Muscle of arm (tissue), 12 donors: ENCODE results near the gene BRSK2. TPM values are rescaled to one million over a fixed set of nuclear protein-coding genes. Genes with fewer than 3 reads are reported as not detected.

Source experiments
- DNase-seq: peaks from one replicate; pipeline ENCODE4 v3.0.0-alpha.2; 2013
- polyA plus RNA-seq, 12 donors: library from polyadenylated mRNA; unstranded; fragments of 120-200 nt; gene quantifications; one replicate each; pipeline ENCODE4 v1.2.1, GENCODE V29; 2013; ENCODE audit not compliant: insufficient read length in 12 of 12

BRSK2 gene
- polyA plus RNA-seq, 12 donors = 0.59 to 2.6 (median 1.2) TPM; not detected in 2

DNA sequence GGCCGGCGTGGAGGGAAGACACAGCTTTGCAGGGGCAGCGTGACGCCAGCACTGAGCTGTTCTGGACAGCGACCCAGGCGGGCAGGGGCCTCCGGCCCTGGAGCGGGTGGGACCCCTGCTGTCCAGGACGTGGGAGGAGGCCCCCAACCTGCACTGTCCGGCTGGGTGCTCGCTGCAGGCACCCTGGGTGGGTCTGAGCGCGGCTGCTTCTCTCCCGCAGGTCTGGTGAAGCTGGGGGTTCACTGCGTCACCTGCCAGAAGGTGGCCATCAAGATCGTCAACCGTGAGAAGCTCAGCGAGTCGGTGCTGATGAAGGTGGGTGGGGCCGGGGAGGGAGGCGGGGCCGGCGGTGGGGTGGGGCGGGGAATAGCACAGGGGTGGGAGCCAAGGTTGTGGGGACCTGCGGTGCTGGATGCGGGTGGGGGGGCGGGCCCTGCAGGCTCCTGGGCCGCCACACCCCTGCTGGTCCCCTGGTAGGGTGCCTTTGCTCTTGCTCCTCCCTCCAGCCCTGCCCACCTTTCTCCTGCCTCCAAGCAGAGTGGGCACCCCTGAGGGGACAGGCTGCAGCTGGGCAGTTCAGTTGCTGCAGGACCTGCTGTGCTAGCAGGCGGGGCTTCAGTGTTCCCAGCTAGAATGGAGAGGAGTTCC is 46.2 kb downstream of the BRSK2 start:
- no peak for DNase-seq

DNA sequence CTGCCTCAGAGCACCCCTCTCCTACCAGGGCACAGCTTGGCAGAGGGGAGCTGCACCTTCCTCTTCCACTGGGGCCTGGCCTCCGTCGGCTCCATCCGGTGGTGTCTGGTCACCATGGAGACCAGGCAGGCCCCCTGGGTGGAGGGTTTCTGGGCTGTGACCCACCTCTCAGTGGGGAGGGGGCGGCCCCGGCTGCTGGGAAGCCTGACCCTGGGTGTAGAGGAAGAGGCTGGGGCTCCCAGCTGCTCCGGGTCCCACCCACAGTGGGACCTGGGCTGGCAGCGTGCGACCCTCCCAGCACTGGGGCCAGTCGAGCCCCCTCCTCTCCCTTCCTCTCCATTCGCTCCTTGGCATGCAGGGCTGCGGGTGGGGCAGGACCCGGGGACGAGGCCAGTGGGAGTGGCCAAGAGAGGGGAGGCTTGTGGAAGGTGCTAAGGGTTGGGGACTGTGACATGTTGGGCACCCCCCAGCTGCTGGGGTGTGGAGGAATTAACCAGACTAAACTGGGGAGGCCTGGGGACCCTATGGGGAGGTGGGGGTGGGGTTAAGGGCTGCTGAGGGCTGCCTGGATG is 46.8 kb downstream of the BRSK2 start:
- no peak for DNase-seq

- DNase-seq = no peak
Measured at GRCh38 chr11:1437500-1437899, 47.8 kb downstream of the BRSK2 start.

DNA sequence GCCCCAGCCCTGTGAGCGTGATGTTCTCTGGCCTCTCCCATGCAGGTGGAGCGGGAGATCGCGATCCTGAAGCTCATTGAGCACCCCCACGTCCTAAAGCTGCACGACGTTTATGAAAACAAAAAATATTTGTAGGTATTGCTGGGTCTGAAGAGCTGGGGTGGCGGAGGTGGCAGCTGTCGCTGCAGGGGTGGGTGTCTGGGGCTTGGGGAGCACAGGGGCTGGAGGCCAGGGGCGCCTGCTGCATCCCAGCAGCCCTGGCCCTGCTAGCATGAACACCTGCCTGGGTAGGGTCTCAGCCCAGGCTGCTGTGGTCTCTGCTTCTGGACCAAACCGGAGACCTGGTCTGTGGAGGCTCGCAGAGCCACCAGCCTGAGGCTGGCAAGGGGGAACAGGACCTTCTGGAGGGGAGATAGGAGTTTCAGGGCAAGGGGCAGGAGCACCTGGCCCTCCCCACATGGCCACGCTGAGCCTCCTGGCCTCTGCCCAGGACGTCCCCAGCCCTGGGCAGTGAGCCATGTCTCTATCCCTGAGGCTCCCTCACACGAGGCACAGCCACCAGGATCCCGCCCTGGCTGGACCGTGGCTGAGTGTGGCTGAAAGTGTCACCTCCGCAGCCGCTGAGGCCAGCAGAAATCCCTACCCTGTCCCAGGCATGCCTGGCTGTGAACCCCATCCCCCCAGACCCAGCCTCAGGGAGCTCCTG is 48.7 kb downstream of the BRSK2 start:
- no peak for DNase-seq

DNA sequence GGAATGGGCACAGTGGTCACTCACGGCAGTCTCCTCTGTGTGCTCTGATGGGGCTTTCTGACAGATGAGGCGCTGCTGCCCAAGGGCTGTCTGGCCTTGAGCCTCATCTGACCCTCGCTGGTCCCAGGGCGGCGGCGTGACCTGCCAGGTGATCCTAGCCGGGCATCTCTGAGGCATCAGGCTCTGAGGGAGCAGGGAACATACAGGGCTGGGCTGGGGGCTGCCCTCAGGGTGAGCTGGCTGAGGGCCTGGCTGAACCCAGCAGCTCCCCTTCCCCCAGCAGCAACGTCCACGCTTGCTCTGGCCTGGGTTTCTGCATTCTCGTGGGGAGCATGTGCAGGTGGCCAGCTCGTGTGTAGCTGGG is 49.2 kb downstream of the BRSK2 start:
- DNase-seq = no peak

- no peak for DNase-seq
Measured at GRCh38 chr11:1439341-1439740, 49.6 kb downstream of the BRSK2 start.

DNA sequence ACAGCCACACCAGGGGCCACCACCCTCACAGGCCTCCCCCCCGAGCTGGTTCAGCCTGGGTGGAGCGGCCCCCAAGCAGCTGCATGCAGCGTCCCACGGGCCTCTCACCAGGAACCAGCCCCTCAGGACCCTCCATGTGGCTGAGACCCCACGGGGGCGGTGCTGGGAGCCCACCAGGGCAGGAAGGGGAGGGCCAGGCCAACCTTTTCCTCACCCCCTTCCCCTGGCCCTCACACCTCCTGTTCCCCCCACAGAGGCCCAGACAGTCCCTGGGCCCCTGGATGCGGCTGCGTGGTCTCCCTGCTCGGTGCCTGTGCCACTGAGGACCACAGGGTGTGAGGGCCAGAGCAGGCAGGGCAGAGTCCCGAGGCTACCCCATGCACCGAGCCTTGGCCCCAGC is 50.3 kb downstream of the BRSK2 start:
- DNase-seq = no peak

- no peak for DNase-seq
Measured at GRCh38 chr11:1440496-1440895, 50.8 kb downstream of the BRSK2 start.

- no peak for DNase-seq
Measured at GRCh38 chr11:1442163-1442562, 52.4 kb downstream of the BRSK2 start.

DNA sequence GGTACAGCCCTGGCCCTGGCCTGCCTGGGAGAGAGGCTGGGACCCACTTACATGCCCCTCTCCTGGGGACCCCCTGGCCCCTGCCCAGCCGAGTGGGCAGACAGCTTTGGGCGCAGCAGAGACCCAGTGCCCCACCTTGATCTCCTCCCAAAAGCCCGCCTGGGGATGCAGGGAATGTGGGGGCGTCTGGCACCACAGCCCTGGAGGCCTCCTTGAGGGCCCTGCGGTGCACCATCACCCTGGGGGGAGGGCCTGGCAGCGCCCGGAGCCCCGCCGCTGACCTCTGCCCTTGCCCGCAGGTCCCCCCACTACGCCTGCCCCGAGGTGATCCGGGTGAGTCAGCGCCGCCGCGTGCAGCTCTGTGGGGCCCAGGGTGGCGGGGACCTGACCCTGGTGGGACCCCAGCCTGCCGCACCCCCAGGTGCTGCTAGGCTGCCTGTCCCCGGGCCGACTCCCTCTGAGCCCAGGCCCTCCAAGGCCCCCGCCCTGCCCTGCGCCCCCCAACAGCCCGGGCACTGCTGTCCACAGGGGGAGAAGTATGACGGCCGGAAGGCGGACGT is 53.2 kb downstream of the BRSK2 start:
- no peak for DNase-seq

DNA sequence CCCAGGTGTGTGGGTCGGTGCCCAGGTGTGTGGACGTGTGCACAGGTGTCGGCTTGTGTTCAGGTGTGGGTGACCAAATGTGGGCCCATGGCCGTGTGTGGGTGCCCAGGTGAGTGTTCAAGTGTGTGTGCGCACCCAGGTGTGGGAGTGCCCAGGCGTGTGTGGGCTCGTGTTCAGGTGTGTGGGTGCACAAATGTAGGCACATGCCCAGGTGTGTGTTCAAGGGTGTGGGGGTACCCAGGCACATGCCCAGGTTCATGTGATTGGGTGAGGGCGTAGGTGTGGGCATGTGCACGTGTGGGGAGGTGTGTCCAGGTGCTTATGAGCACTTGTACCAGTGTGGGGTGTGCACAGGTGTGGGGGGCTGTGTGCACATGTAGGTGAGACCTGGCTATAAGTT is 54.0 kb downstream of the BRSK2 start:
- DNase-seq = no peak

DNA sequence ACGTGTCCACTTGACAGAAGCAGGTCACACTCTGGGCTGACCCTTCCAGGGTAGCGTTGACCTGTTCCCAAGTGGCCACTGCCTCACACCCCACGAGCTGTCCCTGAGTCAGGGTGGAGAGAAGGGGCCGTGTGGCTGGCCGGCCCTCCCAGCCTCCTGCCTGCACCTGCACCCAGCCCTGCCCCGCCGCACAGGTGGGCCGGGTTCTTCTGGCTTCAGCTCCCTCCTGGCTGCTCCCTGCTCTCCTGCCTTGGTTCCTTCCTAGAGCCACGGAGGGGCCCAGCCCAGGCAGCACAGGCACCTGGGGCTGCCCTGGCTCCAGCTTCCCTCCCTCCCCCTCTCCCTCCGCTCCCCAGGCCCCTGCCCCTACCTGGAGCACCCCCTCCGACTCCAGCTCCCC is 54.6 kb downstream of the BRSK2 start:
- no peak for DNase-seq

- no peak for DNase-seq
Measured at GRCh38 chr11:1444823-1445422, 55.2 kb downstream of the BRSK2 start.

DNA sequence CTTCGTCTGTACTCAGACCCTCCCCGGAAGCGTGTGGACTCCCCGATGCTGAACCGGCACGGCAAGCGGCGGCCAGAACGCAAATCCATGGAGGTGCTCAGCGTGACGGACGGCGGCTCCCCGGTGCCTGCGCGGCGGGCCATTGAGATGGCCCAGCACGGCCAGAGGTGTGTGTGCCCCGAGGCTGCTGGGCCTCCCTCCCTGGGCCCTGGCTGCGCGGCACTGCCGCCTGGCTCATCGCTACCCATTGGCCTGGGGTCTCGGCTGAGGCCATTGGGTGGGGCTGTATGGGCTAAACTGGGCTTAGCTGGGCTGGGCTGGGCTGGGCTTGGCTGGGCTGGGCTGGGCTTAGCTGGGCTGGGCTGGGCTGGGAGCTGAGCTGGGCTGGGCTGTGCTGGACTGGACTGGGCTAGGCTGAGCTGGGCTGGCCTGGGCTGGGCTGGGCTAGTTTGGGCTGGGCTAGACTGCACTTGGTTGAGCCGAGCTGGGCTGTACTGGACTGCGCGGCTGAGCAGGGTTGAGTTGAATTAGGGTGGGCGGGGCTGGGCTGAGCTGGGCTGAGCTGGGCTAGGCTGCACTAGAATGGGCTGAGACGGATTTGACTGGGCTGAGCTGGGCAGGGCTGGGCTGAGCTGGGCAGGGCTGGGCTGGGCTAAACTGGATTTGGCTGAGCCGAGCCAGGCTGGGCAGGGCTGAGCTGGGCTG is 56.2 kb downstream of the BRSK2 start:
- no peak for DNase-seq

- DNase-seq = no peak
Measured at GRCh38 chr11:1446623-1447022, 56.9 kb downstream of the BRSK2 start.

DNA sequence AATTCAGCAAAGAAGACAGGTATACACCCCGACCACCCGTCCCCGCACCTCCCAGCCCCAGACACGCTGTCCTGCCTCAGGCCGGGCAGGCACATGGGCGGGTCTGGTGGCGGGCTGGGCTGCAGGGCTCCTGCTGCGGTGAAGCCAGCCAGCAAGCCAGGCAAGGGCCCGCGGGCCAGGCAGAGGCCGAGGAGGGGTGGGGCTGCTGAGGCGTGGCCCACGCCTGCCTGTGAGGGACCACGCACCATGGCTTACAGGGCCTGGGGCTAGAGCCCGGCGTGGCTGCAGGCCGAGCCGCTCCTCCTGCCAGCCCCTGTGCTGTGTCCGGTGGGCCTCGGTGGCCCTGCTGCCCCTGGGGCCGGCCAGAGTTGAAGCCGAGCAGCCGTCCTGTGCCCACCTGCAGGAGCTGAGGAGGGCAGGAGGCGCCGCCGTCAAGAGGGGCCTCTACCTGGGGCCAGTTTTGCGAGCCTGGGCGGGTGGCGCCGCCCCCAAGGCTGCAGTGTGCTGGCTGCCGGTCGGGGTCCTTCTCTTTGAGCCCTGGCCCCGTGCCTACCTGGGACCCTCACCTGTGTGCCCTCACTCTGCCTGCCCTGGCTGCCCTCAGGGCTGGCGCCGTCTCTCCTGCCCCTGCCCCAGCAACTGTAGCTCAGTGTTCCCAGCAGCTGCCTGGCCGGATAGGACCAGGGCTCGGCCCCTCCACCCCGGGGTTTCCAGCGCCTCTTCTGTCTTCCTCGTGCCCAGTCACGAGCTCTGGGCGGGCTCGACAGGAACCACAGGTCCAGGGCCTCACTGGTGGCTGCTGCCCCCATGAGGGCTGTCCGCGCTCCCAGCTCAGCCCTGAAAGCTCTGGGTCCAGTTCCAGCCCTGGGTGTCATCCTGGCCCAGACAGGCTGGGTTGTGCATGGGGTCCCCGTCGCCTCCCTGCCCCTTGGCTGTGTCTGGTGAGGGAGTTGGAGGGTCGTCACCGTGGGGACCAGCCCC is 58.4 kb downstream of the BRSK2 start:
- no peak for DNase-seq

DNA sequence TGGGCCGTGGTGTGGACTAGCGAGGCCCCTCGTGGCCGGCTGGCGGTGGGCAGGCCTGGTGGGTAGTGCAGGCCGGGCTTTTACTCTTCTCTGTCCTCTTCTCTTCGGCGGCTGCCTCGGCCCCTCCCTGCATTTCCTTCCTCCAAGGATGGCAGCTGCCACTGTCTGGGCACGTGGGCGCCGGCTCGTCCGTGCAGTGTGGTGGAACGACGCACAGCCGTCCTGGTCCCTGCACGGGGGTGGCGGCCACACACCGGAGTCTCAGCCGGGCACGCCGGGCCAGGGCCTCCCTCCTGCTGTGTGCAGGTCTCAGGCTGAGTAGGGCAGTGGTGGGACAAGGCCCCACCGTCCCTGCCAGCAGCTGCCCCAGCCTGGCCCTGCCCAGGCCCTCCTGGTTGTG is 59.1 kb downstream of the BRSK2 start:
- no peak for DNase-seq

- DNase-seq = no peak
Measured at GRCh38 chr11:1449490-1450243, 59.9 kb downstream of the BRSK2 start.

DNA sequence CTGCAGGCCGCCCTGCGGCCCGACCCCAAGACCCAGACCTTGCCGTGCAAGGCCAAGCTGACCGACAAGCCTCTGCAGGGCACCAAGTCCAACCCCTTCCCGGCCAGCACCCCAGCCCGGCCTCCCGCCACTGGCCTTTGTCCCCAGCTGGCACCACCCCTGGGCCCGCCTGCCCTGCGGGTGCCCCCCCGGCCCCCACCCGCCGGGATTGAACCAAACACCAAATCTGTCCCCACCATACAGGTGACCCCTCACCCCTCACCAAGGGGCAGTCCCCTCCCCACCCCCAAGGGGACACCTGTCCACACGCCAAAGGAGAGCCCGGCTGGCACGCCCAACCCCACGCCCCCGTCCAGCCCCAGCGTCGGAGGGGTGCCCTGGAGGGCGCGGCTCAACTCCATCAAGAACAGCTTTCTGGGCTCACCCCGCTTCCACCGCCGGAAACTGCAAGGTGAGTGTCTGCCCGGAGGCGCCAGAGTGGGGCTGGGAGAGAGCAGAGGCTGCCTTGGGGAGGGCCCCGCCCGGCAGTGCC is 60.7 kb downstream of the BRSK2 start:
- no peak for DNase-seq
